Measurements from ENCODE around the gene VAC14. TPM values are rescaled to one million over a fixed set of nuclear protein-coding genes. Genes with fewer than 3 reads are reported as not detected.

VAC14 gene
- polyA plus RNA-seq, 3 donors = 20.7 to 49.4 (median 31.1) TPM

DNA sequence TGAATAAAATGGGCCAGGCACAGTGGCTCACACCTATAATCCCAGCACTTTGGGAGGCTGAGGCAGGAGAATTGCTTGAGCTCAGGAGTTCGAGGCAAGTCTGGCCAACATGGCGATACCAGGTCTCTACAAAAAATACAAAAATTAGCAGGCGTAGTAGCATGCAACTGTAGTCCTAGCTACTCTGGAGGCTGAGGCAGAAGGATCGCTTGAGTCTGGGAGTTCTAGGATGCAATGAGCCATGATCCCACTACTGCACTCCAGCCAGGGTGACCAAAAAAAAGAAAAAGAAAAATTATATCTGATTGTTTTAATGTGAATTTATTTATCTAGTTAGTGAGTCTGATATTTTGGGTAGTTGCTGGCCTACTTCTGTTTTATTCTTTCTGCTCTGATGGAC lies 147.6 kb downstream of the VAC14 start:
- Histone ChIP-seq H3K4me2 (replicated peaks; ENCODE audit: extremely low read depth, low read length, poor library complexity, severe bottlenecking) (no peak overlapping the region), H3K27me3 (ENCODE audit: control insufficient read depth in 2 of 2, insufficient read depth in 2 of 2, low read length in 2 of 2) (no peaks in the 10 kb centered on the region), H3K9ac (ENCODE audit: insufficient read depth, low read length, poor library complexity, severe bottlenecking) (no peak overlapping the region), H3K79me2 (ENCODE audit: insufficient read depth, low read length) (no peaks in the 10 kb centered on the region), H4K20me1 (ENCODE audit: insufficient read depth, low read length) (no peaks in the 10 kb centered on the region), H3K36me3 (replicated peaks in 1 of 2; ENCODE audit: control insufficient read depth in 1 of 2, insufficient read depth in 2 of 2, low read length in 2 of 2) (no peaks in the 10 kb centered on the region), H3K27ac (ENCODE audit: low read depth in 1 of 2, low read length in 2 of 2) (no peak overlapping the region), H3K9me3 (replicated peaks in 1 of 2; ENCODE audit: control insufficient read depth in 1 of 2, insufficient read depth in 1 of 2, low read length in 2 of 2) (no peaks in the 10 kb centered on the region), H3K4me3 (replicated peaks in 1 of 3; ENCODE audit: low read depth in 2 of 3, low read length in 3 of 3) (no peak overlapping the region), H2AFZ (ENCODE audit: insufficient read depth, low read depth, low read length, poor library complexity, severe bottlenecking) (no peak overlapping the region), H3K4me1 (ENCODE audit: control insufficient read depth in 1 of 2, insufficient read depth in 2 of 2, low read length in 2 of 2) (peaks cover 4% of the 10 kb centered on the region in 2 donors)
- H3K27me3 Mint-ChIP-seq (ENCODE audit: low read depth in 3 of 3) = peaks cover 4 to 9% (median 5%) of the 10 kb centered on the region in 3 donors
- H3K27ac Mint-ChIP-seq = no peak overlapping the region
- peaks cover 8% of the 10 kb centered on the region for H3K4me1 Mint-ChIP-seq
- no peak for DNase-seq
- TF ChIP-seq, protein P1, sequence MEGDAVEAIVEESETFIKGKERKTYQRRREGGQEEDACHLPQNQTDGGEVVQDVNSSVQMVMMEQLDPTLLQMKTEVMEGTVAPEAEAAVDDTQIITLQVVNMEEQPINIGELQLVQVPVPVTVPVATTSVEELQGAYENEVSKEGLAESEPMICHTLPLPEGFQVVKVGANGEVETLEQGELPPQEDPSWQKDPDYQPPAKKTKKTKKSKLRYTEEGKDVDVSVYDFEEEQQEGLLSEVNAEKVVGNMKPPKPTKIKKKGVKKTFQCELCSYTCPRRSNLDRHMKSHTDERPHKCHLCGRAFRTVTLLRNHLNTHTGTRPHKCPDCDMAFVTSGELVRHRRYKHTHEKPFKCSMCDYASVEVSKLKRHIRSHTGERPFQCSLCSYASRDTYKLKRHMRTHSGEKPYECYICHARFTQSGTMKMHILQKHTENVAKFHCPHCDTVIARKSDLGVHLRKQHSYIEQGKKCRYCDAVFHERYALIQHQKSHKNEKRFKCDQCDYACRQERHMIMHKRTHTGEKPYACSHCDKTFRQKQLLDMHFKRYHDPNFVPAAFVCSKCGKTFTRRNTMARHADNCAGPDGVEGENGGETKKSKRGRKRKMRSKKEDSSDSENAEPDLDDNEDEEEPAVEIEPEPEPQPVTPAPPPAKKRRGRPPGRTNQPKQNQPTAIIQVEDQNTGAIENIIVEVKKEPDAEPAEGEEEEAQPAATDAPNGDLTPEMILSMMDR (IDR thresholded peaks at IDR 0.05) = no peak
- H3K36me3 Mint-ChIP-seq = no peaks in the 10 kb centered on the region
- WGBS (ENCODE audit: insufficient coverage) = 100% methylated on average over 3 of the region's 4 CpGs
- intact Hi-C loops (cut with micrococcal nuclease) = loop anchor here in 1 of 2 donors (10.0 kb wide), 2 partner anchors 149 to 489 kb away; no protein-coding TSS in a partner anchor
- H3K9me3 Mint-ChIP-seq = no peaks in the 10 kb centered on the region
- H3K4me3 Mint-ChIP-seq = no peak overlapping the region

DNA sequence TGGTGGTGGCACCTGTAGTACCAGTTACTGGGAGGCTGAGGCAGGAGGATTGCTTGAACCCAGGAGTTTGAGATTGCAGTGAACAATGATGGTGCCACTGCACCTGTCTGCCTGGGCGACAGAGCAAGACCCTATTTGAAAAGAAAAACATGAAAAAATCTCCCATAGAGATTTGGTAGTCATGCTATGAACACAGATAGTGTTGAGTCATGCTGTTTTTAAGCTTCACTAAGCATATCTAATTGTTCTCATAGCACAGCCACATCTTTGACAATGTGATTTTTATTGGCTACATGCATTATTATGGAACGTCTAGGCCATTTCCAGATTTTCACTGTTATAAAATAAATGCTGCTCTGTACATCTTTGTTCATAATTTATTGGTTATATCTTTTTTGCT lies 148.6 kb downstream of the VAC14 start:
- no peak for DNase-seq
- Histone ChIP-seq H3K27ac (ENCODE audit: low read depth in 1 of 2, low read length in 2 of 2) (no peak overlapping the region), H3K4me2 (replicated peaks; ENCODE audit: extremely low read depth, low read length, poor library complexity, severe bottlenecking) (no peak overlapping the region), H3K79me2 (ENCODE audit: insufficient read depth, low read length) (no peaks in the 10 kb centered on the region), H3K36me3 (replicated peaks in 1 of 2; ENCODE audit: control insufficient read depth in 1 of 2, insufficient read depth in 2 of 2, low read length in 2 of 2) (no peaks in the 10 kb centered on the region), H3K9me3 (replicated peaks in 1 of 2; ENCODE audit: control insufficient read depth in 1 of 2, insufficient read depth in 1 of 2, low read length in 2 of 2) (no peaks in the 10 kb centered on the region), H3K9ac (ENCODE audit: insufficient read depth, low read length, poor library complexity, severe bottlenecking) (no peak overlapping the region), H4K20me1 (ENCODE audit: insufficient read depth, low read length) (no peaks in the 10 kb centered on the region), H3K27me3 (ENCODE audit: control insufficient read depth in 2 of 2, insufficient read depth in 2 of 2, low read length in 2 of 2) (no peaks in the 10 kb centered on the region), H2AFZ (ENCODE audit: insufficient read depth, low read depth, low read length, poor library complexity, severe bottlenecking) (no peak overlapping the region), H3K4me3 (replicated peaks in 1 of 3; ENCODE audit: low read depth in 2 of 3, low read length in 3 of 3) (no peak overlapping the region), H3K4me1 (ENCODE audit: control insufficient read depth in 1 of 2, insufficient read depth in 2 of 2, low read length in 2 of 2) (peaks cover 4% of the 10 kb centered on the region in 2 donors)
- peaks cover 8% of the 10 kb centered on the region for H3K4me1 Mint-ChIP-seq
- peaks cover 4 to 9% (median 5%) of the 10 kb centered on the region in 3 donors for H3K27me3 Mint-ChIP-seq (ENCODE audit: low read depth in 3 of 3)
- no peaks in the 10 kb centered on the region for H3K9me3 Mint-ChIP-seq
- intact Hi-C loops (cut with micrococcal nuclease) = loop anchor here in 1 of 2 donors (10.0 kb wide), 2 partner anchors 148 to 488 kb away; no protein-coding TSS in a partner anchor
- no peaks in the 10 kb centered on the region for H3K36me3 Mint-ChIP-seq
- H3K27ac Mint-ChIP-seq = no peak overlapping the region
- no CpG with 5 or more reads among the region's 2 CpGs for WGBS (ENCODE audit: insufficient coverage)
- TF ChIP-seq, protein P1 (IDR thresholded peaks at IDR 0.05) = no peak
- H3K4me3 Mint-ChIP-seq = no peak overlapping the region
